ENCODE results near the gene BBS12. TPM values are rescaled to one million over a fixed set of nuclear protein-coding genes. Genes with fewer than 3 reads are reported as not detected.

BBS12 gene
- total and polyA plus RNA-seq, 9 of the 15 experiments (the other 6 are each of a cell fraction or from before 2014, with no cell fraction given): 2.7 to 6.5 (median 3.3) TPM

GRCh38 chr4:122700178-122700725, 32.3 kb upstream of the BBS12 start (continued):
- TF ChIP-seq ATF3 (IDR thresholded peaks at IDR 0.05) (no peak; the same call in 1 of the 2 replicates), ATF3 (CRISPR knock-in tag; conservative IDR thresholded peaks at IDR 0.05) (no peak), POU5F1 (IDR thresholded peaks at IDR 0.05; ENCODE audit: borderline replicate concordance, low read depth, low read length, partially characterized antibody) (no peak), SRSF3 (IDR thresholded peaks at IDR 0.05; ENCODE audit: insufficient read depth, low read length) (no peak), USF1 (CRISPR knock-in tag; IDR thresholded peaks at IDR 0.05) (peak; percentile 94), TCF7L2 (IDR thresholded peaks at IDR 0.05; ENCODE audit: low read depth, low read length) (no peak), ZNF311 (CRISPR knock-in tag; IDR thresholded peaks at IDR 0.05) (no peak), ZNF12 (CRISPR knock-in tag; IDR thresholded peaks at IDR 0.05) (no peak), DDX20 (tag; IDR thresholded peaks at IDR 0.05; ENCODE audit: low read depth) (no peak), ZMIZ1 (IDR thresholded peaks at IDR 0.05; ENCODE audit: low read depth in 2 of 2, low read length in 2 of 2) (no peak), FOXJ2 (tag; IDR thresholded peaks at IDR 0.05) (0 out of 2 replicates have a peak, but pooled peaks have one; percentile 23), EHMT2 (IDR thresholded peaks at IDR 0.05) (peak; percentile 39; the same call in 1 of the 2 replicates), GABPA (tag; conservative IDR thresholded peaks at IDR 0.05; ENCODE audit: low read depth) (no peak; the same call in 1 of the 2 replicates), HNRNPLL (IDR thresholded peaks at IDR 0.05; ENCODE audit: low read depth, low read length, poor library complexity, severe bottlenecking) (no peak), KDM2B (CRISPR knock-in tag; IDR thresholded peaks at IDR 0.05) (no peak), ZEB2 (IDR thresholded peaks at IDR 0.05) (peak; percentile 84), ZNF551 (CRISPR knock-in tag; IDR thresholded peaks at IDR 0.05) (no peak), FOS (IDR thresholded peaks at IDR 0.05; ENCODE audit: extremely low read depth, insufficient read length) (peak; percentile 8), ZNF785 (CRISPR knock-in tag; IDR thresholded peaks at IDR 0.05) (no peak), GABPB2 (CRISPR knock-in tag; conservative IDR thresholded peaks at IDR 0.05) (no peak), ZBTB49 (CRISPR knock-in tag; IDR thresholded peaks at IDR 0.05; ENCODE audit: borderline replicate concordance) (no peak)

All from K562 (cell line).